NCI-H2081 (cell line): ENCODE measurements around the gene ZNF784.
A peak's percentile ranks its signal among the peaks of the same experiment; 100 is the strongest.

ENCODE experiments used
- DNase-seq, 2 experiments: peaks; one replicate each; lab custom pipeline; 2025; lab: John Stamatoyannopoulos, UW

ZNF784 gene

DNA sequence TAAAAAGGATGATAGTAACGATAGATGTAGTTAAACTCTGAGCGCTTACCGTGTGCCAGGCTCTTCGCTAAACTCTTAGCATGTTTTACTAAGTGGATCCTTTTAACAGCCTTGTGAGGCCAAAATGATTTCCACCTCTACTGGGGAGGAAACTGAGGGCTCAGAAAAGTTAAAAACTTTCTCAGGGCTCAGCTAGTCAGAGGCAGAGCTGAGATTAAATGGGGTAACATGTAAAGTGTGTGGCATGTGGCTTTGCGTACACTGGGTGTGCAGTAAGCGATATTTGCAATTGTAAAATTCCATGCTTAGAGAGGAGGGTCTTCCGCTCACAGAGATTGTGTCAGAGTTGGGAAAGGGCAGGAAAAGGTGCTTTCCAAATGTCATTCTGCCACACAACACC lies 32.2 kb upstream of the ZNF784 start:
- DNase-seq = no peak

DNA sequence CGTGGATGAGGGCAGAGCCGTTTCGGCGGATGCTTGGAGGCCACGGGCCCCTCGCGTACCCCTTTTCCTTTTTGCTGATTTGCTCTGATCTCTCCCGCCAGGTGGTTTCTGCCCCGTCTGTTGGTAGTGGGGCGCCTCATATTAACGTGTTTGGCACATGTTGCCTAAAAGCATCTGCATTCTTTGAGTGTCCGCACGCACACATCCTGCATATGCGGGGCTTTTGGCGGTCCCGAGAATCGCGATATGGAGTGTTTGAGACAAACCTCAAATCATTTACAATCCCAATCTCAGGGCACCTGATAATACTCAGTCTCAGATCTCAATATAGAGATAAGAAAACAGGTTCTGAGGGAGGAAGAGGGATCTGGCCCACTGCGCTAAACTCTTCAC lies 31.3 kb upstream of the ZNF784 start:
- no peak for DNase-seq

DNA sequence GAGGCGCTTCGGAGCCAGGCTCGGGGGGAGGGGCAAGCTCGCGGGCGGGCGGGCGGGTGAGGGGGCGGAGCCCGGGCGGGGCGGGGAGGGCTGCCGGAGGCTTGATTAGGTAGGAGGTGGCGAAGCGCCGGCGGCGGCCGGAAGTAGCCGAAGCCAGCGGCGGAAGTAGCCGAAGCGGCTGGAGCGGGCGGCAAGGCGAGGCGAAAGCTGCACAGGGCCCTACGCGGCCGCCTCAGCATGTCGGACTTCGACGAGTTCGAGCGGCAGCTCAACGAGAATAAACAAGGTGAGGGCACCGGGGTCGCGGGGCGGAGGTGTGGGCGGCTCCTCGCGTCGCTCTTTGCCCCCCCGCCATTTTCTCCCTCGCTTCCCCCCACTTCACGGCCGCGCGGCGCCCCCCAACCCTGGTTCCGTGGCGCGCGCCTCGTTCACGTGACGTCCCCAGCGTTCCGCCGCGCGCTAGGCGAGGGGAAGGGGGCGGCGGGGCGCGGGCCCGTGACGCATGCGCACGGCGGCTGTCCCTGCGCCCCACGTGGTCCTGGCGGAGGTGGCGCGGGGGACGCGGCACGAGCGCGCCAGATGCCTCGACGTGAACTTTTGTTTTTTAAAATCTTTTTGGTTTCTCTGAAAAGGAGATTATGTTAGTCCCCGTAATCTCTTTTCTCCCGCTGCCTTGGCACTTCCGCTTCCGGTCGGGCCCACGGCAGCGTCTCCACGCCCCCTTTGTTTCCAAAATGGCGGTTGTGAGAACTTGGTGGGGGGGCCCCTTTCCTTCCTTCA lies 30.7 kb upstream of the ZNF784 start, which contains the start of gene U2AF2:
Gene U2AF2 (plus strand): TSS at position 168 of the 780 bp plus-strand sequence. CDS start 70 bp downstream, at position 238.
- peak; percentile 89 to 94 for DNase-seq

DNA sequence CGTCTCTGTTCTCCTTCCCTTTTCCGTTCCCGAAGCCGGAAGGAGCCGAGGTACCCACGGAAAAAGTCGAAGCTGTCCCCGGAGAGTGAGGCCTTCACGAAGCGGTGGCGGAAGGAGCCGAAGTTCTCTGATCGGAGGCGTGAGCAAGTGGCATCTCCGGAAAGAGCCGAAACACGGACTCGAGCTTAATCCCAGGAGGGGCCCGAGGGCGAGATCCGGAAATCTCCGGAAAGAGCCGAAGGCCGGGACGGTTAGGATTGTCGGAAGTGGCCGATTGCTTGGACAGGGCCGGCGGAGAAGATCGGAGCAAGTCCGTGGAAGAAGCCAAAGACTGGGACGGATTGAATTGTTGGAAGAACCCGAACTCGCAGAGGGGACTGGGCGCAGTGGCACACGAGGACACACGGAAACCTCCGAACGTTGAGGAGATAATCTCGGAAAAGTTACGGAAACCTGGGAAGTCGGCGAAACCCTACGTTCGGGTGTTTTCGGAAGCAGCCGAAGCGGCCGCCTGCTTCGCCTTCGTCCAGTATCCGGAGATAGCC lies 30.0 kb upstream of the ZNF784 start:
- peak; percentile 98 for DNase-seq

DNA sequence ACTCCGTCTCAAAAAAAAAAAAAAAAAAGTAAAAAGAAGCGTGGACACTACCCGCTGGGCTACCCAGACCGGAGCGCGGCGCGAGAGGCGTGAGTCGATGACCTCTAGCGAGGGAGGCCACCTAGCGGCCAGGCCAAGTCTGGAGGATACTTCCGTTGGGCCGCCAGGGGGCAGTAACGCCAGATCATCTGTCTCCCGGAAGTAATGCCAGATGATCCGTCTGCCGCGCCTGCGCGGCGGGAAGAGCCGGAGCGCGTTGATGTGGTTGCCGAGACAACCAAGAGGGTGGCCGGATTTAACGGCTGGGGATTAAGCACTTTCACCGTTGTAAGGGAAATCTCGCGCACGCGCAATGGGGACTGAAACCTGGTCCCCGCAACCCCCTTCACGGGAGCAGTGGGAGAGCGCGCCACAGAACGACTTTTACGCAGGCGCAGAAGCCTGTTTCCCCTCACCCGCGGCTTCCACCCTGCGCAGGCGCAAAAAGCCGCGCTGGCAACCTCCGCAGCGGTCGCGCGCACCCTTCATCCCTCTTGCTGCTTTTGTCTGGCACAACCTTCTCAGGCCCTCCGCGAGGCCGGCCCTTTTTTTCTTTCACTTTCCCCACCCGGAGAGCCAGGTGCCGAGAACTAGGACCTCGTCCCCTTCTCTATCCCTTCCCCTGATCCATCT lies 29.4 kb upstream of the ZNF784 start:
- DNase-seq = peak; percentile 98 to 99

DNA sequence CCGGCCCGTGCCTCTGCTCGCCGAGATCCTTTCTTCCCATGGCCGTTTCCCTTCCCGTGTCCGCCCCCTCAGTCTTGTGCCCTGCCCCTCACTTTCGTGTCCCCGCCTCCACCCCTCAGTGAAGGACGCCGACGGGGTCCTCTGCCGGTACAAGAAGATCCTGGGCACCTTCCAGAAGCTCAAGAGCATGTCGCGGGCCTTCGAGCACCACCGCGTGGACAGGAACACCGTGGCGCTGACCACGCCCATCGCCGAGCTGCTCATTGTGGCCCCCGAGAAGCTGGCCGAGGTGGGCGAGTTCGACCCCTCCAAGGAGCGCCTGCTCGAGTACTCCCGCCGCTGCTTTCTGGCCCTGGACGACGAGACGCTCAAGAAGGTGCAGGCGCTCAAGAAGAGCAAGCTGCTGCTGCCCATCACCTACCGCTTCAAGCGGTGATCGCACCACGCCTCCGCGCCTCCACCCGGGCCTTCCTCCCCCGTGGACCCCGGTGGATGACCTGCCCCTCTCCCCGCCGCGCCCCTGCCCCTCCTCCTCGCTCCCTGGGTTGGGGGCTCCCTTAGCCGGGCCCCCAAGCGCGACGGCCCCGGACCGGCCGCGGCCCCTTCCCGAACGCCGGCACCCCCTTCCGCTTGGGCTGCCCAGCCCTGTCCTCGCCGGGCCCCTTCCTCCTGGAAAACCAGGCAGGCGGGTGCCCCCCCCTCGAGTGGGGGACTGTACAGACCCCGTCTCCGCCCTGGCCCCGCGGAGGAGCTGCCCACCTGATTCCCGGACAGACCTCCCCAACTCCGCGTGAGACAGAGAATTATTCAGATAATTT lies 28.2 kb upstream of the ZNF784 start:
- DNase-seq = no peak

DNA sequence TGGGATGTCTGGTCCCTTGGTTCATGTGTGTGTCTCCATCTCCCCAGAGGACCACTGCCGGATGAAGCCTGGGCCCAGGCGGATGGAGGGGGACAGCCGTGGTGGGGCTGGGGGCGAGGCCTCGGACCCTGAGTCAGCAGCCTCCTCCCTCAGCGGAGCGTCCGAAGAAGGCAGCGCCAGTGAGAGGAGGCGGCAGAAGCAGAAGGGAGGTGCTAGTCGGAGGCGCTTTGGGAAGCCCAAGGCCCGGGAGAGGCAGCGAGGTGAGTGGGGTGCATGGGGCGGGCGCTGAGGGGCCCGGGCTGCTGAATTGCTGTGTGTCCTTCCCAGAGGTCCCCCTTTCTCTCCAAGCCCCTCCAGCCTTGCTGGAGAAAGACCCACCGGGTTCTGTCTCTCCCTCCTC lies 26.9 kb upstream of the ZNF784 start:
- DNase-seq = no peak

DNA sequence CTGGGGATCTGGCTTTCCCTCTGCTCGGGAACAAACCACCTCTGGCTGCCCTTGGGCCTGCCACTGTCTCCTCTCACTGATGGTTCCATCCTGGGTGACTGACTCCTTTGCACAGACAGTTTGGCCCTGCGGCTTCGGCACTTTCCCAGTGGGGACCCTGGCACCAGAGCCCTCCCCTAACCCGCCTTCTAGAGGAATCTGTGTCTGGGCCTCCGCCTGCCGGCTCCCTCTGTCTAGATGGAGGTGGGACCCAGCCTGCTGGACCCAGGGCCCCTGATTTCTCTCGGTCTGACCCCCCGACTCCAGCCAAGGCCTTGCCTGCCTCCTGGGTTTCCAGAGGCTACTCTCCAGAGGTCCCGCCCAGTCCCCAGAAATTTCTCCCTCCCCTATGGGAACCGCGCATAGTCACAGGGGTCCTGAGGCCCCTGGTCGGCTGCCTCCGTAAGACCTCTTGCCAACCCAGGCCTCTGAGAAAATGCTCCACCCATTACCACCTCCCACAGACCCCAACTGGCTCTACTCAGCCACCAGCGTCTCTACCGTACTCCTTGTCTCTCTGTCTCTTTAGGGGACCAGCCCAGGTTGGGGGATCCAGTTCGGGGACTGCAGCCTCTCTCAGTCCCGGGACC lies 26.4 kb upstream of the ZNF784 start:
- DNase-seq = no peak

DNA sequence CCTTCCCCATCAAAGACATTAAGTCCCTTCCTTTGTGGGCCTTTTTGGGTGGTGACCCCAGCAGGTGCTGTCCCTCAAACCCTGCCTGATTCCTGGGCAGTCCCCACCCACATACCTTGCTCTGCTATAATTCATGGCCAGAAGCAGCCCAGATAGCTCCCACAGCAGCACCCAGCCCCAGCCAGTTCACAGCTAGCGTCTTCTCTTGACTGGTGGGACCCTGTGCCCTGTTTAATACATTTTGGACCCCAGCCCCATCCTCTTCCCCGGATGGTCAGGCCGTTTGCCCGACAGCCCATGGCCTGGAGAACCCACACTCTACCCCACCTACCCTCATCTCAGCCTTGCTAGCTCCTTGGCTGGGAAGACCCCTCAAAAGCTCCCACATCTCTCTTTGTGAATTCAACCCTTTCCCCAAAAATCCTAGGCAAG lies 25.8 kb upstream of the ZNF784 start:
- no peak for DNase-seq

DNA sequence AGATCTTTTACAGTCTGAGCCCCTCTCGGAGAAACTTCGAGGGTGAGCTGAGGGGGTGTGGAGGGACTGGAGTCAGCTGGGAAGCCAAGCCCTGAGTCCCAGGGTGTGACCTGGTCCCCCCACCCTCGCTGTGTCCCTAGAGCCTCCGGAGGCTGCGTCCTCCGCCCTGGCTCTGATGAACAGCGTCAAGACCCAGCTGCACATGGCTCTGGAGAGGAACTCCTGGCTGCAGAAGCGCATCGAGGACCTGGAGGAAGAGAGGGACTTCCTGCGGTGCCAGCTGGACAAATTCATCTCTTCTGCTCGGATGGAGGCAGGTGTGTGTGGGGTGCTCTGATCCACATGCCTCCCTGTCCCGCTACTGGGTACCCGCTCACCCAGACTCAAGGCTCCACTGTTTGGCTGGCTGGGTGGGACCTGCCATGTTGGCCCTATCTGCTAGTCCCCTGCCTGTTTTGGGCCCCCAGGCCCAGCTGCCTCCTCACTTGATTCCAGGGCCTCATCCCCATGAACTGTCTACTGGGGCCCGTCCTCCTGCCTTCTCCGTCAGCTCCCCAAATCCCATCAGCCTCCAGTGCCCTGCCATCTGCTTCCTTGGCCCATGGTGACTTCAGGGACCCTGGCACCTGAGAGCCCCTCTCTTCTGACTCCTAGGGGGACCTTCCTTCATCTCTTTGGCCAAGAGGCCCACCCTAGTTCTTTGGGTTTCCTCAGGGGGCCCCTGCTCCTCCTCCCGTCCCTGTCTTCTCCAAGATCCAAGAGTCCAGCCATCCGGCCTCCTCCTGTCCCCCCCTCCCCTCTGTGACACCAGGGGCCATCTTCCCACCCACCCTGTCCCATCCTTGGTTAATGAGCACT lies 25.1 kb upstream of the ZNF784 start:
- peak in 1 of 2 experiments; percentile 37 for DNase-seq

DNA sequence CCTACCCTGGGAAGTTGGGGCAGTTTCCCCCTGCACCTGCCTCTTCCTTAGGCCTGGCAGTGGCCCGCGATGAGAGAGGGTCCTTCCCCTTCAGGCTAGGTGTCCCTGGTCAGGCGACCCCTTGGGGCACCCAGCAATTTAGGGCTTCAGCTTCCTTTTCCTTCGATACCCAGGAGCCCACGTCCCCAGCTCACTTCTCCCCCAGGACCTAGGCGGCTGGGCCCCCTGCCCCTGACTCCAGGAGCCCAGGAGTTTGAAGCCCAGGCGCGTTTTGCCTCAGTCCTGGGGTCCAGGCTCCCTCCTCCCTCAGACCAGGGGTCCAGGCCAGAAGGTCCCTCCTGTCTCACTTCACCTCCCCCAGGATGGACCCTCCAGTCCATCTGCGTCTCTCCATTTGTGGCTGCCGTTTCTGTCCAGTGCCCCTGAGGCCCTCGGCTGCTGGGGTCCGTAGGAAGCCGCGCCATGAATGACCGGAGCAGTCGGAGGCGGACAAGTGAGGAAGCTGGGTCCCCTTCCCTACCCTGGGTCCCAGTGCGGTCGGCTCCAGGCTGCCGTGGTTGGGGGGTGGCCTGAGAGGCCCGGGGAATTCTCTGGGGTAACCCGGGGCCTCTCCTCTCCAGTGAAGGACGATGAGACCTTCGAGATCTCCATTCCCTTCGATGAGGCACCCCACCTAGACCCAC lies 24.4 kb upstream of the ZNF784 start:
- DNase-seq = no peak

DNA sequence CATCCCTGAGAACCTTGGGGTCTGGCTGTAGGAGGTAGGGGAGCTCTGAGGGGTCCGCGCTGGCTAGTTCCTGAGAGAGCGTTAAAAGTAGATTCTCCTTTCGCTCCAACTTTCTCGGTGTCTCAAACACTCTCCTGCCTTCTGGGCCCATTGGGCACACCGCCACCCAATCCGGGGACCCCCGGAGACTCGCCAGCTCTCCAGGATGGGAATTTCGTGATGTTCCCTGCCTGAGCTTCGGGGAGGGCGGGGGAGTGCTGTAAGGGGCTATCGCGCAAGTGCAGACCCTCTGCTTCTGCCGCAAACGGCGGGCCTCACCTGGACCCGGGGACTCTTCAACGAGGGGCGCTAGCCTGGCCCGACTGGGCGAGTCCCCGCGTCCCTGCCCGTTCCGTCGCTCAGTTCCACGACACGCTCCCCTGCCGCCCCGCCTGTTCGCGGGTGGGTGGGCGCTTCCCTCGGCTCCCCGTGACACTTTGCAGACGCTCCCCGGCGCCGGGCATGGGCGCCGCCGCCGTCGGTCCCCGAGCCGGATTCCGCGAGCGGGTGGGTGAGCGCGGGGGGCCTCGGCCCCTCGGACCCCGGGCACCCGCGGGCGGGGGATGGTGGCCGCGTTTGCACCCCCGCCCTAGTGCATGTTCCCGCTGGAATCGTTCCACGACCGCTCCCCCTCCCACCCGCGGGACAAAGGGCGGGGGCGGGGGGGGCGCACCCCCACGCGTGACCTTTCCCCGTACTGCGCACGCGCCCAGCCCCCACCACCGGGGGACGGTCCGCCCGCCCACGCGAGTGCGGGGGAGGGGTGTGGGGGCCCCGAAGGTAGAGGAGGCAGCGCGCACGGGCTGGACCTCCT lies 23.6 kb upstream of the ZNF784 start, which contains the start of gene CCDC106:
Gene CCDC106 (plus strand): TSS at position 481 of the 853 bp plus-strand sequence. CDS start 835 bp downstream, outside the sequence.
- peak; percentile 70 to 83 for DNase-seq

DNA sequence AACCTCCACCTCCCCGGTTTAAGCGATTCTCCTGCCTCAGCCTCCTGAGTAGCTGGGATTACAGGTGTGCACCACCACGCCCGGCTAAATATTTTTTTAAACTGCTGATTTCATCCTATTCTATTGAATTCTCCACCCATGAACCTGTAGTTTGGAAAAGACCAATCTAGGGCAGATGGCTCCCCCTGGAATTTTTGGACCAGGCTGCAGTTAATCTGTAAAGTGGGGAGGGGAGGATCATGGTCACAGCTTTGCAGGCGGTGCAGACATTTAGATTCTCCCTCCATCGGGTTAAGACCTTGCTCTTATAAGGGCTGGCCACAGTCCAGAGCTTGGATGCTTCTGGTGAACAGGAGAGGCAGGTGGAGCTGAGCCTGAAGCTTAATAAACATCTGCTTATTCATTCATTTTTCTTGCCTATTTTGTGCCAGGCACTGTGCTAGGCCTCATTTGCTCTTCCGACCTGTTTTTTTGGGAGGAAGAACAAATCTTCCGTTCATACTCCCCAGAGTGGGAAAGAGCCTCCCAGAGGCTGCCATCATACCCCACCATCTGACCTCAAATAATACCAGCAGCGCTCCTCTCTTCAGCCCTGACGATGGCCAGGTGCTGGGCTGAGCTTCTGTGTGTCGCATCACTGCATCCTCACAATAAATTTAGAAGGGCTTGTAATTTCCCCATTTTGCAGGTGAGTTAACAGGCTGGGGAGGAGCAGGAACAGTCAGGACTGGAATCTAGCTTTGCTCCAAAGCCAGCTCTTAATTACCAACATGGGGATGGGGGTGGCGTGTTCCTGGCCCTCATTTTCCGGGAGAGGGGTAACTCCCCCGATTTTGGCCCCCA lies 22.7 kb upstream of the ZNF784 start:
- peak in 1 of 2 experiments; percentile 52 for DNase-seq

DNA sequence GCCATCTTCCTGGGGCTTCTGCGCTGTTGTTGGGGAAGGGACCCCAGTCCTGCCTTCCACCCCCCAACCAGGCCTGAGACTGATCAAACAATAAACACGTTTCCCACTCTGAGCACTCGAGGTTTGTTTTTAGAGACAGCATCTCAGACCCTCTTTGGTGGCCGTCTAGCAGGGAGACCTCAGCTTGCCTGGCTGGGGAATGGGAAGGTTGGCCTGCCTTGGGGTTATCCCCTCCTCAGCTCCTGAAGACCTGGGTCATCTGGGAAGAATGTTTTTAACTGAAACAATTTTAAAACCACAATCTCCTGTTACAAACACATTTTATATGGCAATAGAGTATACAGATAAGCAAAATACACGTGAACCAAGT lies 21.1 kb upstream of the ZNF784 start:
- DNase-seq = no peak

DNA sequence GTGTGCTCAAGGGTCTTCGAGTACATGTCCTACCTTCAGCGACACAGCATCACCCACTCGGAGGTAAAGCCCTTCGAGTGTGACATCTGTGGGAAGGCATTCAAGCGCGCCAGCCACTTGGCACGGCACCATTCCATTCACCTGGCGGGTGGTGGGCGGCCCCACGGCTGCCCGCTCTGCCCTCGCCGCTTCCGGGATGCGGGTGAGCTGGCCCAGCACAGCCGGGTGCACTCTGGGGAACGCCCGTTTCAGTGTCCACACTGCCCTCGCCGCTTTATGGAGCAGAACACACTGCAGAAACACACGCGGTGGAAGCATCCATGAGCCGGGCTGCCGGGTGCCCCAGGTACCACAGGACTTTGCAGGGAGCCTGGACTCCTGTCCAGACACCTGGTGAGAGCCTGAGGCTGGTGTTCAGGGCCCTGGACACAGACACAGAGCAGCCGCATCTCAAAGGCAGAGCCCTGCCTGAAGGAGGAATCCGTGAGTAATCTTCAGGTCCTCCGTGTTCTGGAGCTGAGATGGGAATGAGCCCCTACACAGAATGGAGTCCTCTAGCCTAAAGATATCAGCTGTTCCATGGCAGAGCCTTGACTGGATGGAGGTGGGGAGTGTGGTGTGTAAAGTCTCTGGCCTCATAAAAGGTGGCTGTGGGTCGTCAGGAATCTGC lies 20.6 kb upstream of the ZNF784 start:
- DNase-seq = no peak

DNA sequence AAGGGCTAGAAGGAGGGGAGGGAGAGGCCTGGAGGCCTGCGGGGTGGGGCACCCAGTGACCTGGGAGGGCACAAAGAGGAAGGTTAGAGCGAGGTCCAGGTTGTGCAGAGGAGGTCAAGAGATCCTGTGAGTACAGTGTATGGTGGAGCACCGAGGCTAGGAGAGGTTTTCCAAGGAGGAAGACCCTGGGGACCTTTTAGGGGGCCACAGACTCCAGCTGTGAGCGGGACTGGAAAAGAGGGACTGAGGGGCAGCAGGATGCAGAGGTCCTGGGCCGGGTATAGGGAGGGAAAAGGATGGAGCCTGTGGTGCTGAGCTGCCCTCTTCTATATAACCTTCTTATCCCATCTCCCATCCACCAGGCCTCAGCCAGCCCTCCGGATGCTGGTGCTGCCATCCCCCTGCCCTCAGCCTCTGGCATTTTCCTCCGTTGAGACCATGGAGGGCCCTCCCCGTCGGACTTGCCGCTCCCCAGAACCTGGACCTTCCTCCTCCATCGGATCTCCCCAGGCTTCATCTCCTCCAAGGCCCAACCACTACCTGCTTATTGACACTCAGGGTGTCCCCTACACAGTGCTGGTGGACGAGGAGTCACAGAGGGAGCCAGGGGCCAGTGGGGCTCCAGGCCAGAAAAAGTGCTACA lies 19.9 kb upstream of the ZNF784 start:
- no peak for DNase-seq

DNA sequence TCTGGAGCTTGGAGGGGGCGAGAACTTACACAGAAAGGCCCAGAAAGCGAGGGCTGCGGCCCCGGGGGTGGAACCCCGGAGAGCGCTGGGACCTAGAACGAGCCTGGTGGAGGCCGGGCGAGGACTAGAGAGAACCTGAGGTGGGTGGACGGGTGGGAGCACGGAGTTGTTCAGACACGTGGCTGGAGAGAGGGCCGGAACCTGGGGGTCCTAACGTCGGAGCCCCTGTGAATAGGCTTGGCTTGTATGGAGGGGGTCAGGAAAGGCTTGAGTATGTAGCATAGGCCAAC lies 19.5 kb upstream of the ZNF784 start:
- DNase-seq = no peak
